CD4-positive, alpha-beta T cell treated with Interleukin-12 subunit alpha and Interleukin-12 subunit beta, for 1 hour (primary cell): ENCODE measurements around the gene FNDC3B.
"Not testable (repeated sequence)": the region's sequence is repeated elsewhere in the genome, so short reads cannot be mapped to it uniquely, and the experiment has no call there.

Experiments used
- DNase-seq: peaks from one replicate; pipeline ENCODE4 v3.0.0-alpha.2; 2020

Gene FNDC3B

GRCh38 chr3:172039436-172040077 is at the start of gene FNDC3B:
TSS of gene FNDC3B (plus strand) at chr3:172039578. CDS start at chr3:172112480, 72,902 bp downstream.
- DNase-seq = peak; percentile 93

- not testable (repeated sequence) for DNase-seq
Measured at GRCh38 chr3:171990239-171990638, 49.1 kb upstream of the FNDC3B start.

GRCh38 chr3:171991166-171991565 is 48.2 kb upstream of the FNDC3B start:
- no peak for DNase-seq

- DNase-seq = no peak
Measured at GRCh38 chr3:171994646-171995428, 44.5 kb upstream of the FNDC3B start.

GRCh38 chr3:171995486-171995885 is 43.9 kb upstream of the FNDC3B start:
- no peak for DNase-seq

GRCh38 chr3:171996178-171996817 is 43.1 kb upstream of the FNDC3B start:
- no peak for DNase-seq

GRCh38 chr3:171998731-171999130 is 40.6 kb upstream of the FNDC3B start:
- not testable (repeated sequence) for DNase-seq

GRCh38 chr3:172001616-172002015 is 37.8 kb upstream of the FNDC3B start:
- not testable (repeated sequence) for DNase-seq

GRCh38 chr3:172002512-172003078 is 36.8 kb upstream of the FNDC3B start:
- DNase-seq = no peak

GRCh38 chr3:172003146-172003545 is 36.2 kb upstream of the FNDC3B start:
- DNase-seq = no peak

- DNase-seq = no peak
Measured at GRCh38 chr3:172007065-172007370, 32.4 kb upstream of the FNDC3B start.

- DNase-seq = no peak
Measured at GRCh38 chr3:172009803-172010202, 29.6 kb upstream of the FNDC3B start.

- no peak for DNase-seq
Measured at GRCh38 chr3:172012775-172013174, 26.6 kb upstream of the FNDC3B start.

- no peak for DNase-seq
Measured at GRCh38 chr3:172014145-172014544, 25.2 kb upstream of the FNDC3B start.

GRCh38 chr3:172018364-172018763 is 21.0 kb upstream of the FNDC3B start:
- DNase-seq = no peak

GRCh38 chr3:172020763-172021162 is 18.6 kb upstream of the FNDC3B start:
- no peak for DNase-seq

GRCh38 chr3:172021164-172021563 is 18.2 kb upstream of the FNDC3B start:
- DNase-seq = no peak

GRCh38 chr3:172021859-172022258 is 17.5 kb upstream of the FNDC3B start:
- DNase-seq = no peak

GRCh38 chr3:172023915-172024314 is 15.5 kb upstream of the FNDC3B start:
- no peak for DNase-seq

GRCh38 chr3:172024679-172025078 is 14.7 kb upstream of the FNDC3B start:
- DNase-seq = no peak

- no peak for DNase-seq
Measured at GRCh38 chr3:172029425-172030098, 9.8 kb upstream of the FNDC3B start.

GRCh38 chr3:172030181-172030580 is 9.2 kb upstream of the FNDC3B start:
- DNase-seq = no peak

GRCh38 chr3:172031996-172032395 is 7.4 kb upstream of the FNDC3B start:
- DNase-seq = no peak
